Chondrocyte (in vitro differentiated cells): ENCODE measurements around the gene GET3. TPM values are rescaled to one million over a fixed set of nuclear protein-coding genes. Genes with fewer than 3 reads are reported as not detected.

Experiments
- DNase-seq: peaks from one replicate; pipeline ENCODE4 v3.0.0; 2021; ENCODE audit warnings: mixed read lengths, low spot score
- H3K27ac Mint-ChIP-seq: one replicate; pipeline ENCODE4 v1.8.0; 2021; ENCODE audit warnings: mild to moderate bottlenecking, moderate library complexity, mixed read lengths; ENCODE audit not compliant: unreplicated experiment
- H3K27me3 Mint-ChIP-seq: 2 replicates; pipeline ENCODE4 v1.8.0; 2021; ENCODE audit warnings: low read depth, mixed read lengths
- H3K36me3 Mint-ChIP-seq: 2 replicates; pipeline ENCODE4 v1.8.0; 2021; ENCODE audit warnings: low read depth, mixed read lengths
- H3K4me1 Mint-ChIP-seq: 2 replicates; pipeline ENCODE4 v1.8.0; 2021; ENCODE audit warnings: low read depth, mild to moderate bottlenecking, mixed read lengths
- H3K4me3 Mint-ChIP-seq: one replicate; pipeline ENCODE4 v1.8.0; 2021; ENCODE audit warnings: mild to moderate bottlenecking, moderate library complexity, mixed read lengths; ENCODE audit not compliant: unreplicated experiment
- H3K9me3 Mint-ChIP-seq: 2 replicates; pipeline ENCODE4 v1.8.0; 2021; ENCODE audit warnings: low read depth, mixed read lengths
- CTCF ChIP-seq: fragments of 200-600 bp; sonication (generic); IDR thresholded peaks from 2 replicates; pipeline ENCODE4 v1.5.0; 2021; ENCODE audit warnings: antibody characterized with exemption, mild to moderate bottlenecking, moderate library complexity
- total RNA-seq: library from RNA; stranded (reverse); gene quantifications from 3 replicates; pipeline ENCODE4 v1.2.1, GENCODE V29; 2021

GET3 gene
- total RNA-seq, 1 donor from 2014 or later = 48.8 TPM

DNA sequence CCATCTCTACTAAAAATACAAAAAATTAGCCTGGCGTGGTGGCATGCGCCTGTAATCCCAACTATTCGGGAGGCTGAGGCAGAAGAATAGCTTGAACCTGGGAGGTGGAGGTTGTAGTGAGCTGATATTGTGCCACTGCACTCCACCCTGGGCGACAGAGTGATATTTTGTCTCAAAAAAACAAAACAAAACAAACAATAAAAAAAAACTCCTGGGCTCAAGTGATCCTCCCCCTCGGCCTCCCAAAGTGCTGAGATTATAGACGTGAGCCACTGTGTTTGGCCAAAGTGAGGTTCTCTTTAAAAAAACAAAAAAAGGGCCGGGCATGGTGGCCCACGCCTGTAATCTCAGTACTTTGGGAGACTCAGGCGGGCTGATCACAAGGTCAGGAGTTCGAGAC lies 50.2 kb downstream of the GET3 start:
- no peaks in the 10 kb centered on the region for H3K9me3 Mint-ChIP-seq
- H3K4me1 Mint-ChIP-seq = peaks cover 38% of the 10 kb centered on the region
- no peak for TF ChIP-seq CTCF
- no peak overlapping the region for H3K4me3 Mint-ChIP-seq
- DNase-seq = no peak
- peak overlapping the region; percentile 99 for H3K27ac Mint-ChIP-seq
- no peaks in the 10 kb centered on the region for H3K36me3 Mint-ChIP-seq
- no peaks in the 10 kb centered on the region for H3K27me3 Mint-ChIP-seq

DNA sequence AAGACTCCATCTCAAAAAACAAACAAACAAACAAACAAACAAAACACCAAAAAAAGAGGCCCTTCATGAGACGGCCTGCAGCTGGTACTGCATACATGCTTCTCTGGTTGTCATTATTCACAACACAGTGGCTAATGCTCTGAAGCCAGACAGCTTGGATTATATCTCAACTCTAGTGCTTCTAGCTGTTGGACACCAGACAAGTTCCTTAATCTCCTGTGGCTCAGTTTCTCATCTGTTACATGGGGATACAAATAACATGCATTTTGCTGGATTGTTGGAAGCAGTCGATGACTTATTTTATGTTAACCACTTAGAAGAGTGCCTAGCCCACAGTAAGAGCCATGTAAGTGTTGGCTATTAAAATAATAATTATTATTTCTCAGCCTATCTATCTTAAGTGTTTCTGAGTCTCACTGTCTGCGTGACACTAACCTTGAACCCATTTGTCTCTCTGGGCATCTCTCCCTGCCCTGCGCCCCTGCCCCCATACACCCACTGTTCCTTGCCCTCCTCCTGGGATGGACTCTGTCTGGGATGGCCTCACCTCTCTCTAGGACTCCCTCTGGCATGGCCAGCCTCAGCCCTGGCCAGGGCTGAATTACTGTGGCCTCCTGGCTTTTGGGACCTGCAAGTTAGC lies 50.9 kb downstream of the GET3 start:
- H3K4me1 Mint-ChIP-seq = peaks cover 38% of the 10 kb centered on the region
- DNase-seq = no peak
- H3K27me3 Mint-ChIP-seq = no peaks in the 10 kb centered on the region
- H3K27ac Mint-ChIP-seq = peak overlapping the region; percentile 99
- no peaks in the 10 kb centered on the region for H3K9me3 Mint-ChIP-seq
- no peak overlapping the region for H3K4me3 Mint-ChIP-seq
- H3K36me3 Mint-ChIP-seq = peaks cover under 1% of the 10 kb centered on the region
- no peak for TF ChIP-seq CTCF

DNA sequence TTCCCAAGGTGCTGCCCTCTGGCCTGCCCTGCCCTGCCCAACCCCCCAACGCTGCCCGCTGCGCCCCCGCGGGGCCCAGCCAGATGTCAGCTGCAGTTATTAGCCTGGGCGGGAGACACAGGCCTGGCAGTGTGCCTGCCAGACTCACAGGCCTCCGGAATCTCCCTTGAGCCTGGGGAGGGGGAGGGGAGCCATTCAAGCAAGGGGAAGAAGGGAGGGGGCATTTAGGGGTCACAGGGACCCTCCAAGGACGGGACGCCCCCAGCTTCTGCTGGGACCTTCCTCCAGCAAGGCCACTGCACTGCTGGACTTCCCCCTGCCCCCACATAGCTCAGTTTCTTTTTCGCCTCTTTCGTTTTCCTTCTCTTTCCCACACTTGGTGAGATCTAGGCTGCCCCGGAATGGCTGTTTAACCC lies 51.4 kb downstream of the GET3 start:
- Mint-ChIP-seq H3K4me1 (peaks cover 38% of the 10 kb centered on the region), H3K27me3 (no peaks in the 10 kb centered on the region), H3K27ac (peak overlapping the region; percentile 99), H3K36me3 (peaks cover 2% of the 10 kb centered on the region), H3K4me3 (peak overlapping the region; percentile 71), H3K9me3 (no peaks in the 10 kb centered on the region)
- no peak for DNase-seq
- TF ChIP-seq CTCF = peak; percentile 24

DNA sequence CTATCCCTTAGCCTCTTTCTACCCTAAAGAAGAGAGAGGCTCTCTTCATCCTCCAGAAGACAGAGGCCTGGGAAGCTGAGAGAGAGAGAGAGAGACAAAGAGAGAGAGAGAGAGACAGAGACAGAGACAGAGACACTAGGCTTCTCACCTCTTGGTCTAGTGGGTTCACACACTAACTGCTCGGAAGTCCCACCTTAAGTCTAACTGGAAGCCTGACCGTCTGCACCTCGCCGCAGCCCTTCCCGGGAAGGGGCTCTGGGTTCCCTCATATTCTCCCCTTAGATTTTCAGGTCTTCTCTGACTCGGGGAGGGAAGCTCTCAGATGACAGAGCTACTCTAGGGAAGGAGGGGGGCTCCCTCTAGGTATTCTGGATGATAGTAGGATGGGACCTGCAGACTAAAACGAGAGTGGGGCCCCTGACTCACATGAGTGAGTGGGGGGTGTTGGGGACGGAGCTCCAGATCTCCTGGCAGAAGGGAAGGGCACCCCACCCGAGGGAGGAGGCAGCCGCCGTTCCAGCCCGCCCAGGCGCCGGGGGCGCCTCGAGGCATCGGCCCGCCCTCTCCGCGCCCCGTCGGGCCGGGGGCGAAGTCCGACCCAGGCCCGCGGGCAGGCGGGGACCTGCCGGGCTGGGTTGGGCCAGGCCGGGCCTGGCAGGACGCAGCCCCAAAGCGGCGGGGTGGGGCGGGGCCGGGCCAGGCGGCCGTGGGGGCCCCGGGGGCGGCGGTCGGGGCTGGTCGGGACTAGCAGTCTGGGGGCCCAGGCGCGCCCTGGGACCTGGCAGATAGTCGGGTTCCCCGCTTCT lies 52.0 kb downstream of the GET3 start:
- Mint-ChIP-seq H3K27me3 (no peaks in the 10 kb centered on the region), H3K36me3 (peaks cover 2% of the 10 kb centered on the region), H3K4me1 (peaks cover 41% of the 10 kb centered on the region), H3K27ac (peak overlapping the region; percentile 99), H3K4me3 (peak overlapping the region; percentile 97), H3K9me3 (no peaks in the 10 kb centered on the region)
- no peak for TF ChIP-seq CTCF
- no peak for DNase-seq

- DNase-seq = peak; percentile 99
- Mint-ChIP-seq H3K4me3 (peak overlapping the region; percentile 97), H3K27me3 (no peaks in the 10 kb centered on the region), H3K27ac (peak overlapping the region; percentile 92), H3K36me3 (peaks cover 2% of the 10 kb centered on the region), H3K4me1 (peaks cover 48% of the 10 kb centered on the region), H3K9me3 (no peaks in the 10 kb centered on the region)
- TF ChIP-seq CTCF = no peak
These were observed 52.8 kb downstream of the GET3 start for GRCh38 chr19:12789904-12790619.
